Colon (tissue), 2 donors: ENCODE results near the gene MRPS6.

Source experiments
- FAIRE-seq: peaks from 2 replicates; lab custom pipeline; 2012; peaks lifted over from hg19 to GRCh38; lab: Jason Lieb, UNC
- donor health status: control.
- donor health status: control.

Gene MRPS6

GRCh38 chr21:34133802-34134201 lies 60.4 kb downstream of the MRPS6 start:
- FAIRE-seq: no peak

- no peak for FAIRE-seq
Measured at GRCh38 chr21:34135330-34135729, 62.0 kb downstream of the MRPS6 start.

GRCh38 chr21:34141373-34141772 lies 68.0 kb downstream of the MRPS6 start:
- no peak for FAIRE-seq

- FAIRE-seq: no peak
Measured at GRCh38 chr21:34143685-34144182, 70.4 kb downstream of the MRPS6 start.

- no peak for FAIRE-seq
Measured at GRCh38 chr21:34144224-34144623, 70.8 kb downstream of the MRPS6 start.

- FAIRE-seq: no peak
Measured at GRCh38 chr21:34147792-34148418, 74.5 kb downstream of the MRPS6 start.

GRCh38 chr21:34148419-34148804 lies 75.0 kb downstream of the MRPS6 start:
- FAIRE-seq: no peak

- no peak for FAIRE-seq
Measured at GRCh38 chr21:34148826-34149558, 75.6 kb downstream of the MRPS6 start.

- no peak for FAIRE-seq
Measured at GRCh38 chr21:34152500-34152899, 79.1 kb downstream of the MRPS6 start.

- no peak for FAIRE-seq
Measured at GRCh38 chr21:34154878-34155277, 81.5 kb downstream of the MRPS6 start.

- no peak for FAIRE-seq
Measured at GRCh38 chr21:34156957-34157356, 83.6 kb downstream of the MRPS6 start.

GRCh38 chr21:34157521-34157920 lies 84.1 kb downstream of the MRPS6 start:
- FAIRE-seq: no peak

GRCh38 chr21:34158866-34159835 lies 85.8 kb downstream of the MRPS6 start:
- FAIRE-seq: no peak

- FAIRE-seq: no peak
Measured at GRCh38 chr21:34166468-34166867, 93.1 kb downstream of the MRPS6 start.

GRCh38 chr21:34170886-34171285 lies 97.5 kb downstream of the MRPS6 start:
- FAIRE-seq: no peak

GRCh38 chr21:34174470-34174869 lies 101.1 kb downstream of the MRPS6 start:
- peak; percentile 53 for FAIRE-seq

GRCh38 chr21:34176448-34176847 lies 103.1 kb downstream of the MRPS6 start:
- FAIRE-seq: no peak

GRCh38 chr21:34177919-34178567 lies 104.7 kb downstream of the MRPS6 start:
- no peak for FAIRE-seq

- FAIRE-seq: no peak
Measured at GRCh38 chr21:34179204-34179935, 106.0 kb downstream of the MRPS6 start.

- FAIRE-seq: no peak
Measured at GRCh38 chr21:34180407-34180806, 107.0 kb downstream of the MRPS6 start.

- no peak for FAIRE-seq
Measured at GRCh38 chr21:34180826-34181359, 107.5 kb downstream of the MRPS6 start.
